GM23248 (cell line): ENCODE results near the gene KDM5C. TPM values are rescaled to one million over a fixed set of nuclear protein-coding genes. Genes with fewer than 3 reads are reported as not detected.

Experiments used
- DNase-seq: peaks from one replicate; pipeline ENCODE4 v3.0.0-alpha.2; 2015
- H2AFZ ChIP-seq: fragments of 200-600 bp; sonication (generic); 2 replicates; pipeline ENCODE4 v1.6.1; 2016; ENCODE audit warnings: antibody characterized with exemption
- H3F3A ChIP-seq: fragments of 200-600 bp; sonication (generic); 2 replicates; pipeline ENCODE4 v1.6.1; 2016; ENCODE audit warnings: mild to moderate bottlenecking, antibody characterized with exemption, mixed run types; ENCODE audit not compliant: insufficient read depth
- H3K27ac ChIP-seq: fragments of 200-600 bp; sonication (generic); 2 replicates; pipeline ENCODE4 v1.5.1; 2016; ENCODE audit warnings: mild to moderate bottlenecking
- H3K27me3 ChIP-seq: fragments of 200-600 bp; sonication (generic); replicated peaks from 2 replicates; pipeline ENCODE4 v1.6.1; 2016; ENCODE audit warnings: mild to moderate bottlenecking; ENCODE audit not compliant: insufficient read depth
- H3K36me3 ChIP-seq: fragments of 200-600 bp; sonication (generic); 2 replicates; pipeline ENCODE4 v1.6.1; 2016; ENCODE audit warnings: low read depth, mild to moderate bottlenecking
- H3K4me1 ChIP-seq: fragments of 200-600 bp; sonication (generic); 2 replicates; pipeline ENCODE4 v1.6.1; 2016; ENCODE audit warnings: mild to moderate bottlenecking; ENCODE audit not compliant: insufficient read depth
- H3K4me2 ChIP-seq: fragments of 200-600 bp; sonication (generic); one replicate; pipeline ENCODE4 v1.6.1; 2016; ENCODE audit warnings: mild to moderate bottlenecking; ENCODE audit not compliant: unreplicated experiment
- H3K4me3 ChIP-seq: fragments of 200-600 bp; sonication (generic); 2 replicates; pipeline ENCODE4 v1.5.1; 2016; ENCODE audit warnings: mild to moderate bottlenecking
- H3K79me2 ChIP-seq: fragments of 200-600 bp; sonication (generic); 2 replicates; pipeline ENCODE4 v1.6.1; 2016; ENCODE audit warnings: mild to moderate bottlenecking; ENCODE audit not compliant: insufficient read depth
- H3K9ac ChIP-seq: fragments of 200-600 bp; sonication (generic); 2 replicates; pipeline ENCODE4 v1.6.1; 2016; ENCODE audit warnings: mild to moderate bottlenecking
- H3K9me2 ChIP-seq: fragments of 200-600 bp; sonication (generic); 2 replicates; pipeline ENCODE4 v1.6.1; 2016; ENCODE audit warnings: mixed run types, mild to moderate bottlenecking, moderate library complexity; ENCODE audit not compliant: insufficient read depth
- H3K9me3 ChIP-seq: fragments of 200-600 bp; sonication (generic); one replicate; pipeline ENCODE4 v1.6.1; 2017; ENCODE audit warnings: low read depth
- H4K20me1 ChIP-seq: fragments of 200-600 bp; sonication (generic); 2 replicates; pipeline ENCODE4 v1.6.0; 2016; ENCODE audit not compliant: insufficient read depth
- EZH2 ChIP-seq: fragments of 200-600 bp; sonication (generic); IDR thresholded peaks from 2 replicates; pipeline ENCODE4 v1.6.1; 2018; ENCODE audit warnings: antibody characterized with exemption, mild to moderate bottlenecking; ENCODE audit not compliant: insufficient read depth, poor library complexity, severe bottlenecking
- EZH2phosphoT487 ChIP-seq: fragments of 200-600 bp; sonication (generic); IDR thresholded peaks from 2 replicates; pipeline ENCODE4 v1.6.1; 2018; ENCODE audit warnings: antibody characterized with exemption, moderate library complexity, mild to moderate bottlenecking, low read depth; ENCODE audit not compliant: insufficient read depth
- WGBS, 2 experiments: methylation state at CpG; one replicate each; pipeline ENCODE4 v1.1.6; 2015 to 2017; ENCODE audit warnings: low lambda C conversion rate in 2 of 2, low coverage in 1 of 2; ENCODE audit errors: missing lambda C conversion rate in 2 of 2; 5-methylcytosine and 5-hydroxymethylcytosine counted together
- in situ Hi-C: fragments of 300-500 bp; cut with MboI; formaldehyde crosslinking; loops from 2 replicates; pipeline ENCODE4 v1.15.0; 2020
- polyA plus RNA-seq: library from polyadenylated mRNA; unstranded; fragments of >200 nt; fragmentation: Nextera tagmentation; extraction: Ambion mirVana; gene quantifications from 2 replicates; pipeline ENCODE4 v1.2.1, GENCODE V29; 2016
- total RNA-seq: library from RNA; depleted of rRNA; stranded (reverse); fragments of >200 nt; shearing (Covaris generic); gene quantifications from 2 replicates; pipeline ENCODE4 v1.2.3, GENCODE V29; 2014

KDM5C gene
- total and polyA plus RNA-seq, 2 experiments from 2014 or later: 27.1 to 66.9 TPM

GRCh38 chrX:53163436-53163835 is 61.6 kb downstream of the KDM5C start:
- no peaks in the 10 kb centered on the region for H3K27me3 ChIP-seq
- H3F3A ChIP-seq: no peaks in the 10 kb centered on the region
- TF ChIP-seq EZH2 (no peak), EZH2phosphoT487 (no peak)
- H3K79me2 ChIP-seq: no peaks in the 10 kb centered on the region
- no peak overlapping the region for H3K27ac ChIP-seq
- in situ Hi-C loops: no loop called here
- no peaks in the 10 kb centered on the region for H3K9me2 ChIP-seq
- WGBS, 2 experiments: 93 to 96% methylated on average over 6 to 7 of the region's 7 CpGs
- H3K36me3 ChIP-seq: no peaks in the 10 kb centered on the region
- H2AFZ ChIP-seq: no peak overlapping the region
- no peak for DNase-seq
- no peak overlapping the region for H3K9ac ChIP-seq
- no peak overlapping the region for H3K4me2 ChIP-seq
- no peaks in the 10 kb centered on the region for H3K4me1 ChIP-seq
- H3K4me3 ChIP-seq: no peak overlapping the region
- H4K20me1 ChIP-seq: no peaks in the 10 kb centered on the region
- no peaks in the 10 kb centered on the region for H3K9me3 ChIP-seq

DNA sequence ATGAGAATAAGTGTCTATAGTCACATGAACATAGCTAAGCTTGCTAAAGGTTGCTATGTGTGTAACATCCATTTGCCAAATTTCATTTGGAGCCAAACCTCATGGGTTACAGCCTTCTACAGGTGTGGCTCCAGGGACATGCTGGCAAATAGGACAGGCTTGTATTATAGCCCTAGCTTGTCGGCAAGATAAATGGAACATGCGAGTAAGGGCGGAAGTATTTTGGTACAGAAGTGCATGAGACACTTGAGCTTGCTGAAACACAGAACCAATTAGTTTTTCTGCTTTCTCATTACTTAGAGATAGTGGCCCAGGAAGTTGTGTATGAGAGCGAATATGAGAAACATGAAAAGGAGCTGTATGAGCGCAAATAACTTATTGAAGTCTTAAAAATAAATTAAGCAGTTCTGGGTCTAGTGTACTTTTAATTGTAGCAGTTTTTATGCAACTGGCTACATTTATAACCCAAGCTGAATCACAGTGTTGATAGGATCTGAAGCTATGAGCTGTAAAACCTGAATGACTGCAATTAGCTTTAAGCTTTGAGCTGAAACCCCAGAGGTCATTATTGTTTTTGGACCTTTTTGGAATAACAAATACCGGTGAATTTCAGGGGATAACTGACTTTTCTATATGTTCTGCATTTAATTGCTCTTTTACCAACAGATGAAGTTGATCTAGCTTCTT is 64.6 kb downstream of the KDM5C start:
- H2AFZ ChIP-seq: no peak overlapping the region
- no peak overlapping the region for H3K27ac ChIP-seq
- H3F3A ChIP-seq: no peaks in the 10 kb centered on the region
- no peaks in the 10 kb centered on the region for H3K9me2 ChIP-seq
- no peaks in the 10 kb centered on the region for H4K20me1 ChIP-seq
- TF ChIP-seq EZH2phosphoT487 (no peak), EZH2 (no peak)
- no peaks in the 10 kb centered on the region for H3K4me1 ChIP-seq
- no peaks in the 10 kb centered on the region for H3K79me2 ChIP-seq
- H3K9me3 ChIP-seq: no peaks in the 10 kb centered on the region
- H3K36me3 ChIP-seq: no peaks in the 10 kb centered on the region
- no peak overlapping the region for H3K9ac ChIP-seq
- DNase-seq: no peak
- H3K4me2 ChIP-seq: no peak overlapping the region
- 95 to 98% methylated on average over 6 of the region's 6 CpGs for WGBS, 2 experiments
- no peak overlapping the region for H3K4me3 ChIP-seq
- no peaks in the 10 kb centered on the region for H3K27me3 ChIP-seq
- in situ Hi-C loops: no loop called here

DNA sequence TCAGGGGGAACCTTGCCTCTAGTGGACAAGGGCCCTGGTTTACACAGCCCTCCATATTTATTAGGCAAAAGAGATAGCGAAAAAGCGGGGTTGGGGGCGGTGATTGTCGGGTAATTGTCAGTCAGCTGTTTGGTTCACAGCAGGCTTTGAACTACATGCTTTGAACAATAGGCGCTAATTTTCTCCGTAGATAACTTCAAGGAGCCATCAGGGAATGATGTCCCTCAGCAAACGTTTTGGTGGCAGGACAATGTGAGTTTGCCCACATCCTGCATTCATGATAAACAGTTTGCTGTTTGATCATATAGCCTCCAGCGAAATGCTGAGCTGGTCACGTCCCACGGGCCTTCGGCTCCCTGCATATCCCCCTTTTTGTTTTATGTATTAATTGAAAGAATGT is 65.8 kb downstream of the KDM5C start:
- no peak for TF ChIP-seq EZH2
- H3K9ac ChIP-seq: no peak overlapping the region
- H3K4me3 ChIP-seq: no peak overlapping the region
- no peaks in the 10 kb centered on the region for H3K4me1 ChIP-seq
- no peak overlapping the region for H3K4me2 ChIP-seq
- no peaks in the 10 kb centered on the region for H3K79me2 ChIP-seq
- no peaks in the 10 kb centered on the region for H3K36me3 ChIP-seq
- WGBS, 2 experiments: 87 to 91% methylated on average over 11 of the region's 11 CpGs
- H3K27ac ChIP-seq: no peak overlapping the region
- DNase-seq: no peak
- no peaks in the 10 kb centered on the region for H3K9me2 ChIP-seq
- H3K9me3 ChIP-seq: no peaks in the 10 kb centered on the region
- in situ Hi-C loops: no loop called here
- no peak overlapping the region for H2AFZ ChIP-seq
- no peaks in the 10 kb centered on the region for H4K20me1 ChIP-seq
- H3F3A ChIP-seq: no peaks in the 10 kb centered on the region
- H3K27me3 ChIP-seq: no peaks in the 10 kb centered on the region

- Histone ChIP-seq H3K79me2 (no peaks in the 10 kb centered on the region), H3K4me2 (no peak overlapping the region), H3K4me1 (no peaks in the 10 kb centered on the region), H3K4me3 (no peak overlapping the region), H3K9me2 (no peaks in the 10 kb centered on the region), H2AFZ (no peak overlapping the region), H3F3A (no peaks in the 10 kb centered on the region), H3K27ac (no peak overlapping the region), H3K9ac (no peak overlapping the region), H3K36me3 (no peaks in the 10 kb centered on the region), H3K27me3 (no peaks in the 10 kb centered on the region), H3K9me3 (no peaks in the 10 kb centered on the region), H4K20me1 (no peaks in the 10 kb centered on the region)
- TF ChIP-seq EZH2phosphoT487 (no peak), EZH2 (no peak)
- in situ Hi-C loops: no loop called here
- DNase-seq: no peak
- WGBS, 2 experiments: 85 to 100% methylated on average over 2 of the region's 2 CpGs
Measured at GRCh38 chrX:53156207-53156596, 68.8 kb downstream of the KDM5C start.
